HFFc6 (cell line): ENCODE data around the gene HMOX2. TPM values are rescaled to one million over a fixed set of nuclear protein-coding genes. Genes with fewer than 3 reads are reported as not detected.

ENCODE experiments used
- DNase-seq: peaks from one replicate; pipeline ENCODE4 v3.0.0-alpha.2; 2018
- H3K27ac Mint-ChIP-seq: 2 replicates; pipeline ENCODE4 v1.8.0; 2020; ENCODE audit warnings: mild to moderate bottlenecking, mixed read lengths
- H3K27me3 Mint-ChIP-seq: 2 replicates; pipeline ENCODE4 v1.8.0; 2021; ENCODE audit warnings: mild to moderate bottlenecking, moderate library complexity, mixed read lengths; ENCODE audit not compliant: insufficient read depth
- H3K36me3 Mint-ChIP-seq: 2 replicates; pipeline ENCODE4 v1.8.0; 2021; ENCODE audit warnings: low read depth, mixed read lengths
- H3K4me1 Mint-ChIP-seq: 2 replicates; pipeline ENCODE4 v1.8.0; 2020; ENCODE audit warnings: low read depth, mixed read lengths
- H3K4me3 Mint-ChIP-seq: 2 replicates; pipeline ENCODE4 v1.8.0; 2020; ENCODE audit warnings: mild to moderate bottlenecking, moderate library complexity, mixed read lengths
- H3K9me3 Mint-ChIP-seq: 2 replicates; pipeline ENCODE4 v1.8.0; 2020; ENCODE audit warnings: mild to moderate bottlenecking, mixed read lengths
- total RNA-seq, 6 experiments: library from RNA; stranded (reverse); fragmentation: NEBNext Ultra II Directional; extraction: Animal tissue kit (Norgen Biotek cat#: 25700); gene quantifications; 2 replicates in 1 of 6; 3 replicates in 5 of 6; pipeline ENCODE4 v1.2.3, GENCODE V29; 2021
- TF ChIP-seq, protein P1 (sequence below): fragments of 200-600 bp; sonication (generic); IDR thresholded peaks from 2 replicates; pipeline ENCODE4 v1.5.0; 2021; ENCODE audit warnings: antibody characterized with exemption, mild to moderate bottlenecking

The HMOX2 gene
- total RNA-seq, 6 experiments from 2014 or later = 45.2 to 60.5 (median 54.9) TPM

DNA sequence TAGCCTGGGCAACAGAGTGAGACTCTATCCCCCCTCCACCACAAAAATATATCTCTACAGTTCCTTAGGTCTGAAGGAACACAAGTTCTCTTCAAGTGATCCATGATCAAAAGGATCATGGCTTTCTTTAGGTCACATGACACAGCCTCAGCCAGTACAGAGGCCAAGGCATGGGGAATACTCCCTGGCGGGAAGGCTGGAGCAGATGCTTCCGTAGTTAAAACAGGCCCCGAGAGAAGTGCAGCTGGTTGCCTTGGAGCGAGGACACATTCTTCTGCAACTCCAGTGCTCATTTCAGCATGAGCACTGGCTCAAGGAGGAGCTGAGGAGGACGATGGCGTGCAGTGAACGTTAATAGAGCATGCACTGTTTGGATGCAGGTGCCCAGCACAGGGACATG is 48.9 kb downstream of the HMOX2 start:
- TF ChIP-seq, protein P1, sequence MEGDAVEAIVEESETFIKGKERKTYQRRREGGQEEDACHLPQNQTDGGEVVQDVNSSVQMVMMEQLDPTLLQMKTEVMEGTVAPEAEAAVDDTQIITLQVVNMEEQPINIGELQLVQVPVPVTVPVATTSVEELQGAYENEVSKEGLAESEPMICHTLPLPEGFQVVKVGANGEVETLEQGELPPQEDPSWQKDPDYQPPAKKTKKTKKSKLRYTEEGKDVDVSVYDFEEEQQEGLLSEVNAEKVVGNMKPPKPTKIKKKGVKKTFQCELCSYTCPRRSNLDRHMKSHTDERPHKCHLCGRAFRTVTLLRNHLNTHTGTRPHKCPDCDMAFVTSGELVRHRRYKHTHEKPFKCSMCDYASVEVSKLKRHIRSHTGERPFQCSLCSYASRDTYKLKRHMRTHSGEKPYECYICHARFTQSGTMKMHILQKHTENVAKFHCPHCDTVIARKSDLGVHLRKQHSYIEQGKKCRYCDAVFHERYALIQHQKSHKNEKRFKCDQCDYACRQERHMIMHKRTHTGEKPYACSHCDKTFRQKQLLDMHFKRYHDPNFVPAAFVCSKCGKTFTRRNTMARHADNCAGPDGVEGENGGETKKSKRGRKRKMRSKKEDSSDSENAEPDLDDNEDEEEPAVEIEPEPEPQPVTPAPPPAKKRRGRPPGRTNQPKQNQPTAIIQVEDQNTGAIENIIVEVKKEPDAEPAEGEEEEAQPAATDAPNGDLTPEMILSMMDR = no peak
- H3K4me1 Mint-ChIP-seq = peaks cover 8% of the 10 kb centered on the region
- H3K4me3 Mint-ChIP-seq = no peak overlapping the region
- H3K36me3 Mint-ChIP-seq = no peaks in the 10 kb centered on the region
- no peak for DNase-seq
- no peaks in the 10 kb centered on the region for H3K9me3 Mint-ChIP-seq
- peaks cover 16% of the 10 kb centered on the region for H3K27me3 Mint-ChIP-seq
- H3K27ac Mint-ChIP-seq = no peak overlapping the region

DNA sequence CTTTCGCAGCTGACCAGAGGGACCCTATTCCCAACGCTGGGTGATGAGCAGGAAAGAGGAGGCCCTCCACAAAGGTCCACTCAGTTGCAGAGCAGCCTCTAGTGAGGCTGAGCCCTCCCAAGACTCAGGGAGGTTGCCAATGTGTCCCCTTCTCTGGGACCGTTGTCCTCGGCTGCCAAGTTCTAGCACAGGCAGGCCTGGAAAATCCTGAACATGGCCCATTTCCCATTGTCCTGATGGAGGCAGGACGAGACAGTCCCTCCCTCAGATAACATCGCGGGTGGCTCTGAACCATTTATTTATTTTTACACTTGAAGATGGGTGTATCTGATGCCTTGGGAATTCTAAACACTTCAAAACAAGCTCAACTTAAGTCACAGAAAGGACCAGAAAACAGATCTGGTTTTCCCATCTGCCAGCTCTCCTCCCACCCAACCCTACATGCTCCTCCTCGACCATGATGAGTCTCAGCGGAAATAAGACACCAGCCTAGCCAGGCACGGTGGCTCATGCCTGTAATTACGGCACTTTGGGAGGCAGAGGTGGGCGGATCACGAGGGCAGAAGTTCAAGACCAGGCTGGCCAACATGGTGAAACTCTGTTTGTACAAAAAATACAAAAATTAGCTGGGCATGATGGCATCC is 49.6 kb downstream of the HMOX2 start:
- Mint-ChIP-seq H3K27ac (no peak overlapping the region), H3K9me3 (no peaks in the 10 kb centered on the region), H3K4me3 (no peak overlapping the region; the same call in 1 of the 2 replicates), H3K27me3 (peaks cover 19% of the 10 kb centered on the region), H3K36me3 (no peaks in the 10 kb centered on the region), H3K4me1 (peaks cover 8% of the 10 kb centered on the region)
- no peak for DNase-seq
- TF ChIP-seq, protein P1 = no peak

DNA sequence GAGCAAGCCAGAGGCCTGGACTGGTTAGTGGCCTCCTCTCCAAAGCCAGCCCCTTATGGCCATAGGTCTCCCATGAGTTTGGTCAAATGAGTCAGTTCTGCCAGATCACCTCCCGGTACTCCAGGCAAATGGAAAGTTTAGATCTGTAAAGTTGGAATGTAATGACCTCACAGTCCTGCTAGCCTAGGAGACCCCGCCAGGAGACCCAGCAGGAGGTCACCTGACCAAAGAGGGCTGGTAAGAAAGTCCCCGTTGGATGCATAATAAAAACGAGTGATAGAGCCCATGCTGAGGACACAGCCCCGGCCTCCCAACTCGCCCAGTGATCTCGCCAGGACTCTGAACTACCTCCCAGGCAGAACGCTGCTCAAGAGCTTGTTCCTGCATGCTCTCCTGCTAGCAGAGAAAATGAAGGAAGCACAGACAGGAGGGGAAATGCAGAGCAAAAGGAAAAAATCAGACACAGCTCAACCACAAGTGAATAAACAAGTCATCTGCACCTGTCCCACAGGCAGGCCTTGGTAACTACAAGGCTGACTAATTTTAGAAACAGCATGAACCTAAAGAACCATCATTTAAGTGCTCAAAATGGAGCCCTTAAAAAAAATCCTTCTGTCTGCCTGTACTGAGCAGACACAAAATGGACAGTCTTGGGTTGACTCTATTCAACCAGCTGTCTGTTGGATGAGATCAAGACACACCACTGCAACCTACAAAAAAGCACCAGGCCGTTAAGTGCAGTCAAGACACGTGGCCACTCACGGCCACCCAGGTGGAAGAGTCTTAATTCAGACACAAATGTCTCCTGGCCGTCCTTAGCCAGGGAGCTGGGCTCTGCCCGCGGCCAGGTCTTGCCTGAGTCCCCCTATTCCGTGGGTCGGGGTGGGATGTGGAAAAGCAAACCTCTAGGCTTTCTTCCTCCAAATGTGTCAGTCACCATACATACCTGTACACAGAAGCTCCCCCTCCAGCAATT is 53.2 kb downstream of the HMOX2 start:
- H3K4me3 Mint-ChIP-seq = no peak overlapping the region
- no peaks in the 10 kb centered on the region for H3K9me3 Mint-ChIP-seq
- DNase-seq = peak; percentile 7
- H3K27ac Mint-ChIP-seq = no peak overlapping the region
- TF ChIP-seq, protein P1 = peak; percentile 15; the same call in 1 of the 2 replicates
- peaks cover 8% of the 10 kb centered on the region for H3K4me1 Mint-ChIP-seq
- peaks cover 4% of the 10 kb centered on the region; the same call in 1 of the 2 replicates for H3K36me3 Mint-ChIP-seq
- peaks cover 23% of the 10 kb centered on the region for H3K27me3 Mint-ChIP-seq

DNA sequence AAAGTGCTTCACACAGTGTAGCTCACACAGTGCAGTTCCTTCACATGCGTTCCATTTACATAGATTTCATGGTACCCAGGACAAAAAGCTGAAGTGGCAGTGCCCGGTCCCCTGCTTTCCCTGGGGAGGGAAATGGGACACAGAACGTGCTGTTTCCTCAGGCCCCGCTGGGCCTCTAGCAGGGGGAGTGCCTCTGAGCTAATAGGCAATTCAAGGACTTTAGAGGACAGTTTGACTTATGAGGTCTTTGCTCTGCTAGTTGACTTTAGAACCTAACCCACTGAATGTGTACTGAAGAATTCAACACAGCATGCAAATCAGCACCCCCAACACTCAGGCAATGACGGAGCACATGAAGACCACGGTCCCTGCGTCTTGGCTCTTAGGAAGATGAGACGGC is 55.6 kb downstream of the HMOX2 start:
- Mint-ChIP-seq H3K27ac (no peak overlapping the region), H3K4me1 (peaks cover 8% of the 10 kb centered on the region), H3K36me3 (peaks cover 4% of the 10 kb centered on the region; the same call in 1 of the 2 replicates), H3K4me3 (no peak overlapping the region), H3K27me3 (peaks cover 16% of the 10 kb centered on the region), H3K9me3 (no peaks in the 10 kb centered on the region; the same call in 1 of the 2 replicates)
- DNase-seq = no peak
- TF ChIP-seq, protein P1 = no peak

DNA sequence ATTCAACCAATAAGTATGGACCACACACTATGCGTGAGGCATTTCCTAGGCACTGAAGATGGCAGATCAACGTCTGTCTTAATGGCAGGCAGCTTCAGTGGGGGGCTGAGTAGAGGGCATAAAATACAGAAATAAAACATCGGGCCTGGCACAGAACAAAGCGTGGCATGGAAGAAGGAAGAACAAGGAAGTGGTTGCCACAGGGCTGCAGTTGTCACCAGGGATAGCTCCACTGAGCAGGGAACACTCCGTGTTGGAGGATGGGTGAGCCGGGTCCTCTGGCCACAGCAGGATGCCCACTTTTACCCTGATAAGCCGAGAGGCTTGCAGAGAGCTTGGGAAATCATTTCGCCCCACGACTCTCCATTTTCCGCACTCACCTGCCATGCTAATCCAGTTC is 56.0 kb downstream of the HMOX2 start:
- DNase-seq = no peak
- TF ChIP-seq, protein P1 = no peak
- Mint-ChIP-seq H3K36me3 (peaks cover 9% of the 10 kb centered on the region; the same call in 1 of the 2 replicates), H3K27ac (no peak overlapping the region), H3K4me1 (peaks cover 8% of the 10 kb centered on the region), H3K4me3 (no peak overlapping the region), H3K27me3 (peaks cover 16% of the 10 kb centered on the region), H3K9me3 (no peaks in the 10 kb centered on the region; the same call in 1 of the 2 replicates)
